Gastrocnemius medialis (tissue), 4 donors: ENCODE results near the gene RPL9.

ENCODE experiments used
- CTCF ChIP-seq, 5 experiments: fragments of 450-650 bp in 3 of 5; fragments of 200-600 bp in 2 of 5; sonication (generic) in 2 of 5; IDR thresholded peaks in 4 of 5; conservative IDR thresholded peaks in 1 of 5; 1 replicate in 4 of 5; 2 replicates in 1 of 5; pipeline ENCODE4 v1.5.1; 2016 to 2019; ENCODE audit warnings: antibody characterized with exemption in 5 of 5, mild to moderate bottlenecking in 3 of 5, moderate library complexity in 3 of 5
- POLR2A ChIP-seq, 2 donors: fragments of 450-650 bp; IDR thresholded peaks; one replicate each; pipeline ENCODE4 v1.6.1; 2017; ENCODE audit warnings: antibody characterized with exemption in 2 of 2, mild to moderate bottlenecking in 2 of 2, moderate library complexity in 2 of 2

GRCh38 chr4:39450618-39451017, 8.1 kb downstream of the RPL9 start:
- no peak for TF ChIP-seq CTCF (IDR thresholded peaks at IDR 0.05 in 4 of 5, conservative IDR thresholded peaks at IDR 0.05 in 1 of 5)
- no peak for TF ChIP-seq POLR2A (IDR thresholded peaks at IDR 0.05)
